ENCODE results near the gene TOX2.

GRCh38 chr20:44050925-44051660, 136.4 kb downstream of the TOX2 start:
- no peak for TF ChIP-seq CTCF (IDR thresholded peaks at IDR 0.05)
- no peak for TF ChIP-seq POLR2A (IDR thresholded peaks at IDR 0.05)

Data from thyroid gland (tissue), 4 donors.